K562 (cell line): ENCODE data around the gene ASGR1. TPM values are rescaled to one million over a fixed set of nuclear protein-coding genes. Genes with fewer than 3 reads are reported as not detected.

Experiments used
- CREB3L1 ChIP-seq: fragments of 450-650 bp; IDR thresholded peaks from 2 replicates; pipeline ENCODE4 v1.6.1; 2014; ENCODE audit warnings: low read depth, mild to moderate bottlenecking, moderate library complexity, borderline replicate concordance
- EP300 ChIP-seq: IDR thresholded peaks from 2 replicates; pipeline ENCODE4 v1.6.1; 2012; ENCODE audit warnings: low read length, improper control_type of control experiment
- HMG20B ChIP-seq: fragments of 250-450 bp; sonication (Bioruptor Pico); IDR thresholded peaks from 2 replicates; pipeline ENCODE4 v1.5.0; 2021; ENCODE audit warnings: mild to moderate bottlenecking
- IRF2 ChIP-seq: sonication (generic); formaldehyde crosslinking; IDR thresholded peaks from 2 replicates; pipeline ENCODE4 v1.8.1; 2022; ENCODE audit warnings: mild to moderate bottlenecking, missing genetic modification reagents
- TAF7 ChIP-seq: fragments of 450-650 bp; IDR thresholded peaks from 2 replicates; pipeline ENCODE4 v1.6.1; 2016; ENCODE audit warnings: missing genetic modification characterization, missing compliant biosample characterization
- ZEB2 ChIP-seq: fragments of 450-650 bp; IDR thresholded peaks from 2 replicates; pipeline ENCODE4 v1.6.1; 2016
- polyA plus RNA-seq, 8 experiments: library from polyadenylated mRNA; depleted of rRNA in 4 of 8; stranded (reverse) in 5 of 8; unstranded in 3 of 8; fragments of >200 nt; fragmentation: Nextera tagmentation in 2 of 8; fragmentation: Illumina TruSeq in 1 of 8; extraction: Ambion mirVana in 2 of 8; extraction: Trizol in 1 of 8; gene quantifications; 2 replicates each; pipeline versions ENCODE4 v1.2.1 to v1.2.3, GENCODE V29; 2011 to 2014; ENCODE audit warnings: inconsistent platforms in 1 of 8, missing spikeins in 1 of 8
- total RNA-seq, 7 experiments: library from RNA; depleted of rRNA in 6 of 7; stranded (reverse); fragments of >200 nt in 6 of 7; fragmentation: Illumina TruSeq in 2 of 7; extraction: Trizol in 2 of 7; gene quantifications; 2 replicates each; pipeline versions ENCODE4 v1.2.1 to v1.2.3, GENCODE V29; 2011 to 2021; ENCODE audit warnings: low replicate concordance in 1 of 7
- TF ChIP-seq, protein P1 (sequence below): sonication (generic); formaldehyde crosslinking; IDR thresholded peaks from 2 replicates; pipeline ENCODE4 v1.8.1; 2023; ENCODE audit warnings: missing genetic modification reagents, mild to moderate bottlenecking, borderline replicate concordance
- TF ChIP-seq, protein P2 (sequence below): fragments of 250-450 bp; sonication (Bioruptor Pico); IDR thresholded peaks from 2 replicates; pipeline ENCODE4 v1.8.0; 2021; ENCODE audit warnings: mild to moderate bottlenecking, moderate library complexity
- TF ChIP-seq, protein P3 (sequence below), 2 experiments: fragments of 450-650 bp; formaldehyde crosslinking in 1 of 2; IDR thresholded peaks; 2 replicates each; pipeline versions ENCODE4 v1.4.0 to v1.6.1; 2014 to 2020; ENCODE audit warnings: mild to moderate bottlenecking in 2 of 2, borderline replicate concordance in 1 of 2, low read depth in 1 of 2

ASGR1 gene
- total and polyA plus RNA-seq, 9 of the 15 experiments (the other 6 are each of a cell fraction or from before 2014, with no cell fraction given) = 0.11 to 1.0 (median 0.64) TPM; not detected in 2

- TF ChIP-seq, protein P1, sequence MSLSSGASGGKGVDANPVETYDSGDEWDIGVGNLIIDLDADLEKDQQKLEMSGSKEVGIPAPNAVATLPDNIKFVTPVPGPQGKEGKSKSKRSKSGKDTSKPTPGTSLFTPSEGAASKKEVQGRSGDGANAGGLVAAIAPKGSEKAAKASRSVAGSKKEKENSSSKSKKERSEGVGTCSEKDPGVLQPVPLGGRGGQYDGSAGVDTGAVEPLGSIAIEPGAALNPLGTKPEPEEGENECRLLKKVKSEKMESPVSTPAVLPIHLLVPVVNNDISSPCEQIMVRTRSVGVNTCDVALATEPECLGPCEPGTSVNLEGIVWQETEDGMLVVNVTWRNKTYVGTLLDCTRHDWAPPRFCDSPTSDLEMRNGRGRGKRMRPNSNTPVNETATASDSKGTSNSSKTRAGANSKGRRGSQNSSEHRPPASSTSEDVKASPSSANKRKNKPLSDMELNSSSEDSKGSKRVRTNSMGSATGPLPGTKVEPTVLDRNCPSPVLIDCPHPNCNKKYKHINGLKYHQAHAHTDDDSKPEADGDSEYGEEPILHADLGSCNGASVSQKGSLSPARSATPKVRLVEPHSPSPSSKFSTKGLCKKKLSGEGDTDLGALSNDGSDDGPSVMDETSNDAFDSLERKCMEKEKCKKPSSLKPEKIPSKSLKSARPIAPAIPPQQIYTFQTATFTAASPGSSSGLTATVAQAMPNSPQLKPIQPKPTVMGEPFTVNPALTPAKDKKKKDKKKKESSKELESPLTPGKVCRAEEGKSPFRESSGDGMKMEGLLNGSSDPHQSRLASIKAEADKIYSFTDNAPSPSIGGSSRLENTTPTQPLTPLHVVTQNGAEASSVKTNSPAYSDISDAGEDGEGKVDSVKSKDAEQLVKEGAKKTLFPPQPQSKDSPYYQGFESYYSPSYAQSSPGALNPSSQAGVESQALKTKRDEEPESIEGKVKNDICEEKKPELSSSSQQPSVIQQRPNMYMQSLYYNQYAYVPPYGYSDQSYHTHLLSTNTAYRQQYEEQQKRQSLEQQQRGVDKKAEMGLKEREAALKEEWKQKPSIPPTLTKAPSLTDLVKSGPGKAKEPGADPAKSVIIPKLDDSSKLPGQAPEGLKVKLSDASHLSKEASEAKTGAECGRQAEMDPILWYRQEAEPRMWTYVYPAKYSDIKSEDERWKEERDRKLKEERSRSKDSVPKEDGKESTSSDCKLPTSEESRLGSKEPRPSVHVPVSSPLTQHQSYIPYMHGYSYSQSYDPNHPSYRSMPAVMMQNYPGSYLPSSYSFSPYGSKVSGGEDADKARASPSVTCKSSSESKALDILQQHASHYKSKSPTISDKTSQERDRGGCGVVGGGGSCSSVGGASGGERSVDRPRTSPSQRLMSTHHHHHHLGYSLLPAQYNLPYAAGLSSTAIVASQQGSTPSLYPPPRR = no peak
- no peak for TF ChIP-seq TAF7 (tag)
- no peak for TF ChIP-seq HMG20B
- no peak for TF ChIP-seq ZEB2
- peak; percentile 31; the same call in 1 of the 2 replicates for TF ChIP-seq EP300
- TF ChIP-seq IRF2 (CRISPR knock-in tag) = no peak
- TF ChIP-seq, protein P2, sequence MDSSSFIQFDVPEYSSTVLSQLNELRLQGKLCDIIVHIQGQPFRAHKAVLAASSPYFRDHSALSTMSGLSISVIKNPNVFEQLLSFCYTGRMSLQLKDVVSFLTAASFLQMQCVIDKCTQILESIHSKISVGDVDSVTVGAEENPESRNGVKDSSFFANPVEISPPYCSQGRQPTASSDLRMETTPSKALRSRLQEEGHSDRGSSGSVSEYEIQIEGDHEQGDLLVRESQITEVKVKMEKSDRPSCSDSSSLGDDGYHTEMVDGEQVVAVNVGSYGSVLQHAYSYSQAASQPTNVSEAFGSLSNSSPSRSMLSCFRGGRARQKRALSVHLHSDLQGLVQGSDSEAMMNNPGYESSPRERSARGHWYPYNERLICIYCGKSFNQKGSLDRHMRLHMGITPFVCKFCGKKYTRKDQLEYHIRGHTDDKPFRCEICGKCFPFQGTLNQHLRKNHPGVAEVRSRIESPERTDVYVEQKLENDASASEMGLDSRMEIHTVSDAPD (CRISPR knock-in tag) = no peak
- TF ChIP-seq, protein P3, sequence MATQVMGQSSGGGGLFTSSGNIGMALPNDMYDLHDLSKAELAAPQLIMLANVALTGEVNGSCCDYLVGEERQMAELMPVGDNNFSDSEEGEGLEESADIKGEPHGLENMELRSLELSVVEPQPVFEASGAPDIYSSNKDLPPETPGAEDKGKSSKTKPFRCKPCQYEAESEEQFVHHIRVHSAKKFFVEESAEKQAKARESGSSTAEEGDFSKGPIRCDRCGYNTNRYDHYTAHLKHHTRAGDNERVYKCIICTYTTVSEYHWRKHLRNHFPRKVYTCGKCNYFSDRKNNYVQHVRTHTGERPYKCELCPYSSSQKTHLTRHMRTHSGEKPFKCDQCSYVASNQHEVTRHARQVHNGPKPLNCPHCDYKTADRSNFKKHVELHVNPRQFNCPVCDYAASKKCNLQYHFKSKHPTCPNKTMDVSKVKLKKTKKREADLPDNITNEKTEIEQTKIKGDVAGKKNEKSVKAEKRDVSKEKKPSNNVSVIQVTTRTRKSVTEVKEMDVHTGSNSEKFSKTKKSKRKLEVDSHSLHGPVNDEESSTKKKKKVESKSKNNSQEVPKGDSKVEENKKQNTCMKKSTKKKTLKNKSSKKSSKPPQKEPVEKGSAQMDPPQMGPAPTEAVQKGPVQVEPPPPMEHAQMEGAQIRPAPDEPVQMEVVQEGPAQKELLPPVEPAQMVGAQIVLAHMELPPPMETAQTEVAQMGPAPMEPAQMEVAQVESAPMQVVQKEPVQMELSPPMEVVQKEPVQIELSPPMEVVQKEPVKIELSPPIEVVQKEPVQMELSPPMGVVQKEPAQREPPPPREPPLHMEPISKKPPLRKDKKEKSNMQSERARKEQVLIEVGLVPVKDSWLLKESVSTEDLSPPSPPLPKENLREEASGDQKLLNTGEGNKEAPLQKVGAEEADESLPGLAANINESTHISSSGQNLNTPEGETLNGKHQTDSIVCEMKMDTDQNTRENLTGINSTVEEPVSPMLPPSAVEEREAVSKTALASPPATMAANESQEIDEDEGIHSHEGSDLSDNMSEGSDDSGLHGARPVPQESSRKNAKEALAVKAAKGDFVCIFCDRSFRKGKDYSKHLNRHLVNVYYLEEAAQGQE (IDR thresholded peaks at IDR 0.05; ENCODE audit: borderline replicate concordance) = no peak
- TF ChIP-seq, protein P3 (CRISPR knock-in tag; IDR thresholded peaks at IDR 0.05; ENCODE audit: low read depth) = peak; percentile 47; the same call in 1 of the 2 replicates
- peak; percentile 62; the same call in 1 of the 2 replicates for TF ChIP-seq CREB3L1
Observed at GRCh38 chr17:7219812-7220592, 40.8 kb upstream of the ASGR1 start, which contains the start of the genes ACADVL and DLG4 (continued).
